Measurements from ENCODE around the gene PTPRG. TPM values are rescaled to one million over a fixed set of nuclear protein-coding genes. Genes with fewer than 3 reads are reported as not detected.

The PTPRG gene
- total RNA-seq, 1 donor from 2014 or later, result 44.3 TPM

DNA sequence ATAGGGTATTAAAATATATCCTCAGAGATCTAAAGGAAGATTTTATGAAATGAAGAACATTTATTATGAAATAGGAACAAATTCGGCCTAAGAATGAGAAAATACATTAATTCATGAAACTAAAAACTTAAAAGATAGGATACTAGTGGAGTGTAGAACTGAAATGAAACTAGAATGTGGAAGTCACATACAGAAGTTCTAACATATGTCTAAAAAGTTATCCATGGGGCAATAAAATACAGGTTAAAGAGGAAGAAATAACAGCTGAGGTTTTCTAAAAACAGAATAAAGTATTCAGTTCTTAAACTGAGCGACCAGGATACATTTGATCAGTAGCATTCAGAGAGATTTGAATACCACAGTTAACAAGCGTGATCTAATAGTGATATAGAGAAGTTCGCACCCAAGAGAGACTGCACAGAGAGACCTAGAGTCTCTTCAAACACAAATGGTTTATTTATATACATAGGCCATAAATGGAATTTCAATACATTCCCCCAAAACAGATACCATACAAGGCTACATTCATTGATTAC lies 726.1 kb downstream of the PTPRG start:
- peaks cover 6% of the 10 kb centered on the region for H3K4me1 Mint-ChIP-seq (ENCODE audit: low read depth)
- H3K27ac Mint-ChIP-seq, result no peak overlapping the region
- no peak for DNase-seq (ENCODE audit: low spot score, unreplicated experiment)
- no peak overlapping the region for H3K4me3 Mint-ChIP-seq (ENCODE audit: low read depth)
- no peaks in the 10 kb centered on the region for H3K27me3 Mint-ChIP-seq
- TF ChIP-seq, protein P1, sequence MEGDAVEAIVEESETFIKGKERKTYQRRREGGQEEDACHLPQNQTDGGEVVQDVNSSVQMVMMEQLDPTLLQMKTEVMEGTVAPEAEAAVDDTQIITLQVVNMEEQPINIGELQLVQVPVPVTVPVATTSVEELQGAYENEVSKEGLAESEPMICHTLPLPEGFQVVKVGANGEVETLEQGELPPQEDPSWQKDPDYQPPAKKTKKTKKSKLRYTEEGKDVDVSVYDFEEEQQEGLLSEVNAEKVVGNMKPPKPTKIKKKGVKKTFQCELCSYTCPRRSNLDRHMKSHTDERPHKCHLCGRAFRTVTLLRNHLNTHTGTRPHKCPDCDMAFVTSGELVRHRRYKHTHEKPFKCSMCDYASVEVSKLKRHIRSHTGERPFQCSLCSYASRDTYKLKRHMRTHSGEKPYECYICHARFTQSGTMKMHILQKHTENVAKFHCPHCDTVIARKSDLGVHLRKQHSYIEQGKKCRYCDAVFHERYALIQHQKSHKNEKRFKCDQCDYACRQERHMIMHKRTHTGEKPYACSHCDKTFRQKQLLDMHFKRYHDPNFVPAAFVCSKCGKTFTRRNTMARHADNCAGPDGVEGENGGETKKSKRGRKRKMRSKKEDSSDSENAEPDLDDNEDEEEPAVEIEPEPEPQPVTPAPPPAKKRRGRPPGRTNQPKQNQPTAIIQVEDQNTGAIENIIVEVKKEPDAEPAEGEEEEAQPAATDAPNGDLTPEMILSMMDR (IDR thresholded peaks at IDR 0.05; ENCODE audit: unreplicated experiment), result no peak
- H3K9me3 Mint-ChIP-seq (ENCODE audit: low read depth), result no peaks in the 10 kb centered on the region
- peaks cover 1% of the 10 kb centered on the region for H3K36me3 Mint-ChIP-seq (ENCODE audit: insufficient read depth)

DNA sequence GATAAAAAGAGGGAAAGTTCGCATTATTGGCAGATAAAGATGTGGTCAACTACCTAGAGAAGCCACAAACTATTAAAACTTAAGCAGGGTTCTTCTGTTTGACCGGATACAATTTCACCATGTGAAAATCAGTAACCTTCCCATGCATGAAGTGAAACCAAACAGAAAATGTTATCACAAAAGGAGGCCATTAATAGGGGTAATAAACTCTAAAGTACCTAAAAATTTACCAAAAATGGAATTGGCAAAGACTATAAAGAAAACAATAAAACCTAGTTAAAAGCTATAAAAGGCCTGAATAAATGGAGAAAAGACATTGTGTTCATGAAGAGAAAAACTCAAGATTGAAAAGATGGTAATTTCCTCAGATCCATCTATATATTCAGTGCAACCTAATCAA lies 728.6 kb downstream of the PTPRG start:
- no peak for DNase-seq (ENCODE audit: low spot score, unreplicated experiment)
- H3K27me3 Mint-ChIP-seq, result no peaks in the 10 kb centered on the region
- no peak overlapping the region for H3K4me3 Mint-ChIP-seq (ENCODE audit: low read depth)
- peaks cover under 1% of the 10 kb centered on the region for H3K4me1 Mint-ChIP-seq (ENCODE audit: low read depth)
- no peaks in the 10 kb centered on the region for H3K9me3 Mint-ChIP-seq (ENCODE audit: low read depth)
- H3K27ac Mint-ChIP-seq, result no peak overlapping the region
- no peaks in the 10 kb centered on the region for H3K36me3 Mint-ChIP-seq (ENCODE audit: insufficient read depth)
- TF ChIP-seq, protein P1 (IDR thresholded peaks at IDR 0.05; ENCODE audit: unreplicated experiment), result no peak

DNA sequence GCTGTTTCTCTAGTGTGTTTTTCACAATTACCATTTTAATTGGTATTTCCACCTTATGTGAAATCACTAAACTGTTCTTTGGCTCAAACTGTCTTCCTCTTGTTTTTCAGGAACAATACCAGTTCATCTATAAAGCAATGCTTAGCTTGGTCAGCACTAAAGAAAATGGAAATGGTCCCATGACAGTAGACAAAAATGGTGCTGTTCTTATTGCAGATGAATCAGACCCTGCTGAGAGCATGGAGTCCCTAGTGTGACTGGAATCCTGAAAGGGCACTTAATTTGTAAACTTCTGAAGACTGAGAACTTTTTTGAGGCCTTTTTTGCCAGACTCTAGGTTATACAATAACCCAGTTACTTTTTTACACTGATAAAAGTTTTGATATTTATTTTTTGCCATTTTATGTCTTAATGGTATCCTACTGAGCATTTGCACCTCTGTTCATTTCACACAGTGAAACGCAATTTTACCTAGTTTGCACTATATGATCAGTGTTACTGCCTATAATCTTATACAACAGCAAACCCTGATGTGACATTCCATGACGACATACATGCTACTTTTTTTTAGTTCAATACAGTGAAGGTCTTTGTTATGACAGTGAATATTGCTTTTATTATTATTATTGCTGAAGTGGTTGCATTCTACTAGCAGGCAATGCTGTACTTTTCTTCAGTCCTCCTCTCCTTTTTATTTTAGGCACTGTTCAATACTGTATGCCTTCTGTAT lies 731.8 kb downstream of the PTPRG start:
- Mint-ChIP-seq H3K36me3 (ENCODE audit: insufficient read depth) (no peaks in the 10 kb centered on the region), H3K27ac (no peak overlapping the region), H3K4me1 (ENCODE audit: low read depth) (no peaks in the 10 kb centered on the region), H3K27me3 (no peaks in the 10 kb centered on the region), H3K4me3 (ENCODE audit: low read depth) (no peak overlapping the region), H3K9me3 (ENCODE audit: low read depth) (no peaks in the 10 kb centered on the region)
- DNase-seq (ENCODE audit: low spot score, unreplicated experiment), result no peak
- TF ChIP-seq, protein P1 (IDR thresholded peaks at IDR 0.05; ENCODE audit: unreplicated experiment), result no peak

DNA sequence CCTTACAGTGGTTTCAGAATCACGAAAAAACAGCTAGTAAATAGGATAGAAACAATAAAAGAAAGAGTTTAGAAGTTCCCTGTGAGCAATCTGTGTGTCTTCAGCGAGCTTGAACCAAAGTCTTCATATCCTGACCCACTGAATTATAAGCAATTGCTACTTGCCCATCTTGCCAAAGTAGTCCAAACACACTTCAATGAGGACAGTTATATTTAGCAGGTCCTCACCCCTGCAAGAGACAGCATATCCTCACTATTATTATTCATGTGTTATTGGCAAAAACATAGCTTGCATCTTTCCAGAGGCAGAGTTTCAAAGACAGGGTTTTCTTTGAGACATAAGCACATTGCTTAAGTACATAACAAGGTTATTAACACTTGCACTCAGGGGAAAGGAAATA lies 734.2 kb downstream of the PTPRG start:
- no peaks in the 10 kb centered on the region for H3K27me3 Mint-ChIP-seq
- DNase-seq (ENCODE audit: low spot score, unreplicated experiment), result no peak

DNA sequence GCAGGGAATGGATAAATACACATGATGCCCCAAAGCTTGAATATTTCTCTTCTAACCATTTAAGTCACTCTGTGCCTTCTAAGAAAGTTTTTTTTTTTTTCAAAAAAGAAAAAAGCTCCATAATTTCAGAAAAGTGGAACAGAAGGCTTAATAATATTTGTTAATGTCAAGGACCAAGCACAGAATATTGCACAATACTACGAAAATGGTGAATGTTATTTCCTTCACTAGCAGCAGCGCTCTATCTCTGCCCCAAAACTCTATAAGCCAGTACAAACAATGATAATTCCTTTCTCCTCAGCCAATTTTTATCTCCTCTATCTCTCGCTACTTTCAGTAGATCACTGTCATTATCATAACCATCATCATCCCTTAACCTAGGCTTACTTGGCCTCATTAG lies 739.2 kb downstream of the PTPRG start:
- H3K9me3 Mint-ChIP-seq (ENCODE audit: low read depth), result peaks cover 20% of the 10 kb centered on the region
- DNase-seq (ENCODE audit: low spot score, unreplicated experiment), result no peak
- H3K4me1 Mint-ChIP-seq (ENCODE audit: low read depth), result no peaks in the 10 kb centered on the region
- H3K27ac Mint-ChIP-seq, result no peak overlapping the region
- no peaks in the 10 kb centered on the region for H3K27me3 Mint-ChIP-seq
- TF ChIP-seq, protein P1 (IDR thresholded peaks at IDR 0.05; ENCODE audit: unreplicated experiment), result no peak
- H3K4me3 Mint-ChIP-seq (ENCODE audit: low read depth), result no peak overlapping the region
- peaks cover 14% of the 10 kb centered on the region for H3K36me3 Mint-ChIP-seq (ENCODE audit: insufficient read depth)

More for the DNA sequence above, 734.2 kb downstream of the PTPRG start:
- Mint-ChIP-seq H3K9me3 (ENCODE audit: low read depth) (no peaks in the 10 kb centered on the region), H3K36me3 (ENCODE audit: insufficient read depth) (no peaks in the 10 kb centered on the region), H3K27ac (no peak overlapping the region), H3K4me1 (ENCODE audit: low read depth) (no peaks in the 10 kb centered on the region), H3K4me3 (ENCODE audit: low read depth) (no peak overlapping the region)
- TF ChIP-seq, protein P1 (IDR thresholded peaks at IDR 0.05; ENCODE audit: unreplicated experiment), result no peak
